OCI-LY1 (cell line): ENCODE results near the gene CST3.

Experiments
- EZH2 ChIP-seq: fragments of 200-600 bp; sonication (generic), shearing (Covaris generic); IDR thresholded peaks from 2 replicates; pipeline ENCODE4 v1.8.0; 2017; ENCODE audit warnings: borderline replicate concordance, mixed run types, mild to moderate bottlenecking, antibody characterized with exemption, low read length, moderate library complexity, mixed read lengths
- TF ChIP-seq, protein P1 (sequence below): fragments of 200-600 bp; sonication (generic), shearing (Covaris generic); IDR thresholded peaks from 2 replicates; pipeline ENCODE4 v1.5.1; 2017; ENCODE audit warnings: mild to moderate bottlenecking, antibody characterized with exemption, low read length, moderate library complexity, mixed read lengths

DNA sequence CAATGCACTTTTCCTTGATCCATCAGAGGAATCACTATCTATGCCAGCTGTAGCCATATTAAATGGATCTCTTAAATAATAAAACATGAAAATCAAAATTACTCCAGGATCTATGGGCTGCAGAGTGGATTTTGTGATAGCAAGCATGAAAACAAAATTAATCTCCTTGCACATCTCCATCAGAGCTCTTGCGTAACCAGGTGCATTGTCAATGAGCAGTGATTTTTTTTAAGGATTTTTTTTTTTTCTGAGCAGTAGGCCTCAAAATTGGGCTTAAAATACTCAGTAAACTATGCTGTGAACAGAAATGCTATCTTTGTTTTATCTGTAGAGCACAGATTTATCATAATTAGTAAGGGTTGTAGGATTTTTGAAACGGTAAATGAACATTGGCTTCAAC is 11.5 kb upstream of the CST3 start:
- TF ChIP-seq, protein P1, sequence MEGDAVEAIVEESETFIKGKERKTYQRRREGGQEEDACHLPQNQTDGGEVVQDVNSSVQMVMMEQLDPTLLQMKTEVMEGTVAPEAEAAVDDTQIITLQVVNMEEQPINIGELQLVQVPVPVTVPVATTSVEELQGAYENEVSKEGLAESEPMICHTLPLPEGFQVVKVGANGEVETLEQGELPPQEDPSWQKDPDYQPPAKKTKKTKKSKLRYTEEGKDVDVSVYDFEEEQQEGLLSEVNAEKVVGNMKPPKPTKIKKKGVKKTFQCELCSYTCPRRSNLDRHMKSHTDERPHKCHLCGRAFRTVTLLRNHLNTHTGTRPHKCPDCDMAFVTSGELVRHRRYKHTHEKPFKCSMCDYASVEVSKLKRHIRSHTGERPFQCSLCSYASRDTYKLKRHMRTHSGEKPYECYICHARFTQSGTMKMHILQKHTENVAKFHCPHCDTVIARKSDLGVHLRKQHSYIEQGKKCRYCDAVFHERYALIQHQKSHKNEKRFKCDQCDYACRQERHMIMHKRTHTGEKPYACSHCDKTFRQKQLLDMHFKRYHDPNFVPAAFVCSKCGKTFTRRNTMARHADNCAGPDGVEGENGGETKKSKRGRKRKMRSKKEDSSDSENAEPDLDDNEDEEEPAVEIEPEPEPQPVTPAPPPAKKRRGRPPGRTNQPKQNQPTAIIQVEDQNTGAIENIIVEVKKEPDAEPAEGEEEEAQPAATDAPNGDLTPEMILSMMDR, result no peak
- TF ChIP-seq EZH2, result no peak
